Mesothelial cell of epicardium (in vitro differentiated cells): Measurements from ENCODE around the gene NHSL1. TPM values are rescaled to one million over a fixed set of nuclear protein-coding genes. Genes with fewer than 3 reads are reported as not detected.

Experiments used
- DNase-seq, 2 experiments: peaks; one replicate each; pipeline ENCODE4 v3.0.0; 2021; ENCODE audit warnings: low spot score in 2 of 2; ENCODE audit not compliant: unreplicated experiment in 2 of 2
- H3K27ac Mint-ChIP-seq: 2 replicates; pipeline ENCODE4 v1.8.0; 2021; ENCODE audit warnings: mixed read lengths
- H3K27me3 Mint-ChIP-seq: 2 replicates; pipeline ENCODE4 v1.8.0; 2021; ENCODE audit warnings: low read depth, mixed read lengths
- H3K36me3 Mint-ChIP-seq: 2 replicates; pipeline ENCODE4 v1.8.0; 2021; ENCODE audit warnings: mixed read lengths
- H3K4me1 Mint-ChIP-seq: 2 replicates; pipeline ENCODE4 v1.8.0; 2021; ENCODE audit warnings: mixed read lengths
- H3K4me3 Mint-ChIP-seq: 2 replicates; pipeline ENCODE4 v1.8.0; 2021; ENCODE audit warnings: mild to moderate bottlenecking, moderate library complexity, mixed read lengths
- H3K9me3 Mint-ChIP-seq: 2 replicates; pipeline ENCODE4 v1.8.0; 2021; ENCODE audit warnings: mixed read lengths
- CTCF ChIP-seq: fragments of 200-600 bp; sonication (generic); IDR thresholded peaks from one replicate; pipeline ENCODE4 v1.5.0; 2021; ENCODE audit warnings: antibody characterized with exemption; ENCODE audit not compliant: unreplicated experiment
- total RNA-seq: library from RNA; stranded (reverse); gene quantifications from 3 replicates; pipeline ENCODE4 v1.2.1, GENCODE V29; 2021

NHSL1 gene
- total RNA-seq, 1 donor from 2014 or later, result 68.0 TPM

- TF ChIP-seq CTCF, result no peak
- Mint-ChIP-seq H3K4me1 (no peaks in the 10 kb centered on the region), H3K36me3 (peaks cover 59% of the 10 kb centered on the region), H3K4me3 (no peak overlapping the region), H3K27ac (no peak overlapping the region), H3K27me3 (no peaks in the 10 kb centered on the region), H3K9me3 (peaks cover 16% of the 10 kb centered on the region)
- no peak for DNase-seq
Measured at GRCh38 chr6:138421089-138421488, 78.2 kb downstream of the NHSL1 start.

- TF ChIP-seq CTCF, result no peak
- H3K9me3 Mint-ChIP-seq, result peaks cover 16% of the 10 kb centered on the region
- DNase-seq, result no peak
- no peaks in the 10 kb centered on the region for H3K27me3 Mint-ChIP-seq
- H3K4me3 Mint-ChIP-seq, result no peak overlapping the region
- H3K36me3 Mint-ChIP-seq, result peaks cover 56% of the 10 kb centered on the region
- no peak overlapping the region for H3K27ac Mint-ChIP-seq
- no peaks in the 10 kb centered on the region for H3K4me1 Mint-ChIP-seq
Measured at GRCh38 chr6:138420356-138420755, 78.9 kb downstream of the NHSL1 start.

GRCh38 chr6:138419766-138420165 is 79.5 kb downstream of the NHSL1 start:
- H3K27me3 Mint-ChIP-seq, result no peaks in the 10 kb centered on the region
- H3K27ac Mint-ChIP-seq, result no peak overlapping the region
- peaks cover 55% of the 10 kb centered on the region for H3K36me3 Mint-ChIP-seq
- no peak for TF ChIP-seq CTCF
- H3K9me3 Mint-ChIP-seq, result peaks cover 16% of the 10 kb centered on the region
- no peaks in the 10 kb centered on the region for H3K4me1 Mint-ChIP-seq
- no peak overlapping the region for H3K4me3 Mint-ChIP-seq
- no peak for DNase-seq

- no peak for DNase-seq
- no peaks in the 10 kb centered on the region for H3K27me3 Mint-ChIP-seq
- TF ChIP-seq CTCF, result no peak
- peaks cover 60% of the 10 kb centered on the region for H3K36me3 Mint-ChIP-seq
- peaks cover 16% of the 10 kb centered on the region for H3K9me3 Mint-ChIP-seq
- H3K27ac Mint-ChIP-seq, result no peak overlapping the region
- no peaks in the 10 kb centered on the region for H3K4me1 Mint-ChIP-seq
- no peak overlapping the region for H3K4me3 Mint-ChIP-seq
Measured at GRCh38 chr6:138418118-138418742, 81.1 kb downstream of the NHSL1 start.

- DNase-seq, result no peak
- peaks cover 63% of the 10 kb centered on the region for H3K36me3 Mint-ChIP-seq
- peaks cover 16% of the 10 kb centered on the region for H3K9me3 Mint-ChIP-seq
- TF ChIP-seq CTCF, result no peak
- no peaks in the 10 kb centered on the region for H3K4me1 Mint-ChIP-seq
- H3K4me3 Mint-ChIP-seq, result no peak overlapping the region
- no peak overlapping the region for H3K27ac Mint-ChIP-seq
- H3K27me3 Mint-ChIP-seq, result no peaks in the 10 kb centered on the region
Measured at GRCh38 chr6:138417493-138418117, 81.7 kb downstream of the NHSL1 start.
